ENCODE data around the gene PRR35.

PRR35 gene

GRCh38 chr16:565419-566330 is 5.5 kb downstream of the PRR35 start:
- peak; percentile 57 for DNase-seq

DNA sequence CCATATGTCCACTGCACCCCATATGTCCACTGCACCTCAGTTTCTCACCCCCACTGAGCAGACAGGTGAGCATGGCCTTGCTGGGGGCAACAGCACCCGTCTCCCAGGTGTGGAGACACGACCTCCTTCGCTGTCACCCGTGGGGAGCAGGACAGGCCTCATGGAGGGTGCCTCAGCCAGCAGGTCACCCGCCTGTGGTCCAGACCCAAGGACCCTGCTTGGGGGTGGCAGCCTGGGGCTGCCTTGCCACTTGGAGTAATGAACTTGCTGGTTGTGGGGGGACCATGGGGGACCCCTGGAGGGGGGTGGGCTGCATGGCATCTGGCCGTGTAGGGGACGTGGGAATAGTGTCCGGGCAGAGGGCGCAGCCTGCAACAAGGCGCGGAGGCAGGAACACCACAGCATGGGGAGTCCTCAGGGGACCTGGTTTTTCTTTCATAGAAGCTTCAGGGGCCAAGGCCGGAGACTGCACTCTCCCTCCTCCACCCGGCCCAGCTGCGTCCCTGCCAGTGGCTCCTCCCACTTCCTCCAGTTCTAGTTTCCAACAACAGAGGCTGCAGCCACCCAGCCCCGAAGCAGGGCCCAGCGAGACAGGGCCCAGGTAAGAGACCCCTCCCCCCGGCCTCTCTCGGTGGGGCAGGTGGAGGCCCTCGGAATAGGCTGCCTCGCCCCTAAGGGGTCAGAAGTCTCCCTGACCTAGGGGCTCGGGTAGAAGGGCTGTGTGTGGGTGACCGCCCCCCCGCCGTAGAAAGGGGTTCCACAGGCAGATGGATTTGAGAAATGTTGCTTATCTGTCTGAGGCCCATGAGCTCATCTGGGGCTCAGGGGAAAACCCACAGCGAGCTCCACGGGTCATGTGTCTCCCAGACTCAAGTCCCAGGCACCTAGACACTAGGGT is 6.5 kb downstream of the PRR35 start, which contains the start of gene NHLRC4:
TSS of gene NHLRC4 (plus strand) at position 531 of the 898 bp plus-strand sequence. CDS start 1,043 bp downstream, outside the sequence.
- DNase-seq = peak; percentile 96

DNA sequence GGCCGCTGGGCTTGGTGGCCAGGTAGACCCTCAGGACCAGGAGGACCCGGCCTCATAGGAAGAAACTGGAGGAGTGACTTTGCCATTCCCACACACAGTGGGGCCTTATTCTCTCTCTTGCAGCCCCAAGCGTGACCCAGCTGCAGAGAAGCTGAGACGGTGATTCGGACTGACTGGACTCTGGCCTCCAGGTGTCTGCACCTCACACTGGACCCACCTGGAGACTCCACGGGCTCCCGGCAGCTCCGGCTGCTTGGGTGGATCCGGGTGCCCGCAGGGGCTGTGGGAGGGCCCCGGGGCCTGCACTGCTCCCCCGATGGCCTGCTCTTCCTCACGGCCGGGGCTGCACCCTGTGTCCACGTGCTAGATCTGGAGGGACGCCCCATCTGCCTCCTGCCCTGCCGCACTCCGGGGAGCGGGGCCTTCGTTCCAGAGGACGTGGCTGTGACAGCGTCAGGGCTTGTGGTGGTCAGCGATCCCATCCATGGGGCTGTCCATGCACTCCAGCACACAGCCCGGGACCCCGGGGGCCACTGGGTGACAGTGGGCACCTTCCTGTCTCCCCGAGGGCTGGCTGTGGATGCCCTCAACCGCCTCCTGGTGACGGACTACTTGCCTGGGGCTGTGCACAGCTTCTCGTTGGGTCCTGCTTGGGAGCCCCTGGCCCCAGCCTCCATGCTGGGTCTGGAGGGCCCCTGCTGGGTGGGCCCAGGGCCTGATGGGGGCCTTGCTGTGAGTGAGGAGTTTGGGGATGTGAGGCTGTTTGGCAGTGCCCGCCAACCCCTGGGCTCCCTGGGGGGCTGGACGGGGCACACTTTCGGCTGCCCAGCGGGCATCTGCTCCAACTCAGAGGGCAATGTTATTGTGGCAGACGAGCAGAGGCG is 7.4 kb downstream of the PRR35 start:
- DNase-seq = no peak

DNA sequence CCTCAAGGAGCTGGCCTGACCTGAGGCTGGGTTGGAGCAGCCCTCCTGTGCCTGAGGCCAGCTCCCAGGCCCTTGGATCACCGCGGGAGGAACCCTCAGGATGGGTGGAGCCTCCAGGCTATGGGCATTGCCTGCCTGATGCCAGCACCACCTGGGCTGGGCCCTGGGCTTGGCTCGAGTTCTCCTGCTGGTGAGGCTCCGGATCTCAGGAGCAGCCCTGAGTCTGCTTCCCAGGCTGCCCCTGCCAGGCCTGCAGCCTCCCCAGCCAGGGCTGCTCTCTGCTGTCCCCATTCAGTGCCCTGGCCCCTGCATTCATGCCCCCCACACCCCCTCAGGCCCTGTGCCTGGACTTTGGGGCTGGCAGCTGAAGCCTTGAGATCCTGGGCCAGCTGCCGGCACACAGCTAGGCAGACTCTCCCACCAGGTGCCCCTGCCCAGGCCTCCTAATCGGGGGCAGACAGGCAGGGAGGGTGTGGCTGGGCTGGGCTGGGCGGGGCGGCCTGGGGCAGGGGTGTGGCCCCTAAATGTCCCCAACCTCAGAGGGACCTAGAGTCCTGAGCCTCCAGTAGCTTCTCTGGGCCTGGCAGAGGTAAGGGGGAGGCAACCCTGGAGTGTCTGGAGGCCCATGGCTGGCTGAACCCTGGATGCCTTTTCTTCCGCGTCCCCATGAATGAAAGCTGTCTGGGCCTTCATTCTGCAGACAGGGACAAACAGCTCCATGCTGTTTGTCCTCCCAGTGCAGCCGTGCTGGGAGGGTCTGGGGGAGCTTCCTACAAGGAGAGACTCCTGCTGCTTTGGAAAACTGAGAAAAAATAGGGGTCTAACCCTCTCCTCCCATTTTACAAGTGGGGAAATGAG is 8.4 kb downstream of the PRR35 start:
- DNase-seq = peak; percentile 94

DNA sequence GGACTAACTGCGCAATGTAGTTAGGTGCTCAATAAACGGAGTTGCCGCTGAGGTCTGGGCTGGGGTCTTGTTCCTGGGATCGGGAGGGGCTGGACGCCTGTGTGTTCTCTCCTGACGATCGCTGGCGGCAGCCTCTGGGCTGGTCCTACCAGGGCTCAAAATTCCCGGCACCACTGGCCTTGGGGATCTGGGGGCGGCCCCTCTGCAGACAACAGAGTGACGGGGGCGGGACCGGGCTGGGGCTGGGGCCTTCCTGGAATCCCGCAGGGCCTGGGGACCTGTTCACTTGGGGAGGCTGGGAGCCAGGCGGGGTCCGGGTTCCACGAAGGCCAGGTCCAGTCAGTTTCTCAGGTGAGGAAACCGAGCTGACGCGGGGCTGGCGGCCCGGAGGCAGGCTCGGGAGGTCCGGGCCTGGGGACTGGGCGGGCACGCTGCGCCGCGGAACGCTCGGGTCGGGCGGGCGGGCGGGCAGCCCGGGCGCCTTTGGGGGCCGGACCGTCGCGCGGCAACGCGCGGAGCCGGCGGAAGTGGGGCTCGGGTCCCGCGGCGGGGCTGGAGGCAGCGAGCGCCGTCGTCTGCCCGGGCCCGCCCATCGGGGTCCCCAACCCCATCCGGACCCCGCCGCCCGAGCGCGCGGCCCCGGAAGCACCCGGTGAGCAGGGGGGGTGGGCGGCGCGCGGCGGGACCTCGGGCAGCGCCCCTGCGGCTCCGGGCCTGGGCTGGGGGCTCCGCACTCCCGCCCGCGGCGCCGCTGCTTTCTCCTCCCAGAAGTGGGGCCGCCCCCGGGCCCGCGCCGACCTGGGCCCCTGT is 9.5 kb downstream of the PRR35 start, which contains the start of gene PIGQ:
TSS of gene PIGQ (plus strand) at position 524 of the 810 bp plus-strand sequence. CDS start 4,107 bp downstream, outside the sequence.
- peak; percentile 80 for DNase-seq

DNA sequence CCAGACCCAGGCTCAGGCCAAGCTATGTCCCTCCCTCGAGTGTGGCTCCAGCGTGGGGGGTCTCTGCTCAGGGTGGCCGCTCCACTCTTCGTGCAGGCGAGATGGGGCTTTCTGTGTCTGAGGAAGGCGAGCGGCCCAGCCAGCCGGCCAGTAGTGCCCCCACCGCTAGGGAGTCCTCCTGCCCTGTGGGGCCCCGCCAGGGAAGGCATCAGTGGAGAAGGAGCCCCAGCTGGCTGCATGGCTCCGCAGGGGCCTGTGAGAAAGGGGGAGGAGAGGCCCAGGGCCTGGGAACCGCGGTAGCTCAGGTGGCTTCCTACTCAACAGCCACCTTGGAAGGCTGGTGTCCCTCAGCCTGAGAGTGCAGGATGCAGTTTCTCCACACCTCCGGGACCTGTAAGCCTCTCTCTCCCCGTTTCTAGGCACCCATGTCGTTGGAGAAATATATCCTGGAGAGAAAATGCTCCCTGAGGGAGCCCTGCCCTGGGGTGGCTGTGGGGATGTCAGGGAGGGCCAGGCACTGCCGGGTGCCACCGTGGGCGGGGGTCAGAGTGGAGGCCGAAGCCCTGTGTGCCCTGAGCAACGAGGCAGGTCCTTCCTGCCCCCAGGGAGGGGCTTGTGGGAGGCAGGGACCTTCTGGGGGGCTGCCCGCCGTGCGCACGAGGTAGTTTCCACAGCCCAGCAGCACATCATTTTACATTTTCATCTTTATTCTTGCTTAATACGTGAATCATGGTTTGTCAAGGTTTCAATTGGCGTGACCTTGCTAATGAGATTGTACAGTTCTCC is 12.9 kb downstream of the PRR35 start:
- DNase-seq = no peak

GRCh38 chr16:574021-574760 is 14.0 kb downstream of the PRR35 start:
- DNase-seq = no peak

DNA sequence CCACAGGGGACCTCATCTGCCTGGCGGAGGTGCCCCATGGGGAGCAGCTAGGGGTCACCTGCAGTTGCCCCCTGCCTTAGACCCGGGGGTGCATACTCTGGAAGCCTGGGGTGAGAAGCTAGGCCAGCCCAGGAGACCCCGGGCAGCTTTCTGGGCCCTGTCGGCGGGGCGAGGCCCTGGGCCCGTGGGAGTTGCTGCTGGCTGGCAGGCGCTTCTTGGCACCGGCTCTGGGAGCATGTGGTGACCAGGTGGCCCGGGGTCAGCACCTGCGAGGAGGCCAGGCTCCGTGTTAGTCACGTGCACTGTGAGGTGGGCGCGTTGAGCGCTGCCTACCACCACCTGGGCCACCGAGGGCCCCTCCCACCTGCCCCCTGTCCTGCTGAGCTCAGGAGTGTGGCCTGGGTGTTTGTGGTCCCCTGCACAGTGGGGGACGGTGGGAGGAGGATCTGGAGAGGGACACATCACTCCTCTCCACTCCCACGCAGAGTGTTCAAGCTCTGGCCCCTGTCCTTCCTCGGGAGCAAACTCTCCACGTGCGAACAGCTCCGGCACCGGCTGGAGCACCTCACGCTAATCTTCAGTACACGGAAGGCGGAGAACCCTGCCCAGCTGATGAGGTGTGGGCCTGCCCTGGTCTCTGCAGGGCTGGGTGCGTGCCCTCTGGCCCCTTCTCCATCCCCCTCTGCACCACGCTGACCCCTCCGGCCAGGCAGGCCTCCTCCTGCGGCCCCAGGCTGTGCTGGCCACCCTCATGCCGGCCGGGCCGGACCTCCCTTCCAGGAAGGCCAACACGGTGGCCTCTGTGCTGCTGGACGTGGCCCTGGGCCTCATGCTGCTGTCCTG is 15.4 kb downstream of the PRR35 start:
- DNase-seq = no peak

DNA sequence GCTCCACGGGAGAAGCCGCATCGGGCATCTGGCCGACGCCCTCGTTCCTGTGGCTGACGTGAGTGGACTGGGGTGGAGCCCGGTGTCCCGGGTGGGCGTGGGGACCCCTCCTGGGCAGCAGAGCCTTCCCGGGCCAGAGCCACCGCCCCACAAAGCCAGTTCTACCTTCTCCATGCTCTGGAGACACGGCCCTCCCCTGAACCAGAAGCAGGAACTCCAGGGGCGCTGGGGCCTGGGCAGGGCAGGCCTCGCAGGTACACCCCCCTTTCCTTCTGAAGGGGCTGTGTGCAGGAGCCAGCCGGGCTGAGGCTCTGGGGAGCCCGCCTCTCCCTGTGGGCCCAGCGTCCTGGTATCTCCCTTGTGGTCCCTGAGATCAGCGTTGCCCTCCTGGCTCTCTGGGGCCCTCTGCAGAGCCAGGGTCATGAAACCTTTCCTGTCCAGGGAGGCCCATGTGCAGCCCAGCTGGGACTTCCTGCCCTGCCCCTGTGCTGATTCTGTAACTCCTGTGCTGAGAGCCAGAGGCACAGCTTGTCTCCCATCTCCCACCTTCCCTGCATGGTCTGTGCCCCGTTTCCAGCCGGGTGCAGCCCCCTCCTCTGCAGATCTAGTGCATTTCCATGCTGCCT is 16.1 kb downstream of the PRR35 start:
- DNase-seq = no peak

DNA sequence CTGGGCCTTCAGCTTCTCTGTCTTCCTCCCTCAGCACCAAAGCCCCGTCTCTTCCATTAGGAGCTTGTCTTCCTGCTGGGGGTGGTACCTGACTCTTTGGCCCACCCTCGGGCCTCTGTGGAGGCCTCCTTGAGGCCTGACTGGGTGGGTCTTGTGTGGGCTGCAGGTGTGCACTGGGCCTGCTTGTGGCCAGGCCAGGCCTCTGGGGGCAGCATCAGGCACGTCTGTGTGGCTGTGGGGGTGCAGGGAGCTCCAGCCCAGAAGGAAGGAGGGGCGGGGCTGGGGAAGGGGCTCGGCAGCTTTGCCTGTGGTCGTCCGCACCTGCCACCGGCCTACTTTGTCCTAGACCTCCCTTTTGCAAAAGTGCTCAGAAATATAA is 16.6 kb downstream of the PRR35 start:
- no peak for DNase-seq

GRCh38 chr16:577796-578195 is 17.6 kb downstream of the PRR35 start:
- DNase-seq = no peak

DNA sequence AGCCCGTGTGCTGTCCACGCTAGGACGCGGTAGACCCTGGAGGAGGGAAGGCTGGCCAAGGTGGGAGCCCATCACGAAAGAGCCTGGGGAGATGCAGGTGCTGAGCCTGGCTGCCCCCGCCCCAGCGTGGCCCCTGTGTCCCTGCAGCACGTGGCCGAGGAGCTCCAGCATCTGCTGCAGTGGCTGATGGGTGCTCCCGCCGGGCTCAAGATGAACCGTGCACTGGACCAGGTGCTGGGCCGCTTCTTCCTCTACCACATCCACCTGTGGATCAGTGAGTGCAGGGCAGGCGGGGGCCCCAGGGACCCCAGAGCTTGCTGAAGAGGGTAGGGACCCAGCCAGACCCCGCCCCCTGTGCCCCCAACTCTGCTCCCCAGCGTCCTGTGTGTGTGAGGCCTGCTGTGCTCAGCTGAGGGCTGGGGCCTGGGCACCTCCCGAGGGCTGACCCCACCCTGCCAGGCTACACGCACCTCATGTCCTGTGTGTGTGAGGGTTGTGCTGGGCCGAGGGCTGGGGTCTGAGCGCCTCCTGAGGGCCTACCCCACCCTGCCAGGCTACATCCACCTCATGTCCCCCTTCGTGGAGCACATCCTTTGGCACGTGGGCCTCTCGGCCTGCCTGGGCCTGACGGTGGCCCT is 18.2 kb downstream of the PRR35 start:
- DNase-seq = no peak

DNA sequence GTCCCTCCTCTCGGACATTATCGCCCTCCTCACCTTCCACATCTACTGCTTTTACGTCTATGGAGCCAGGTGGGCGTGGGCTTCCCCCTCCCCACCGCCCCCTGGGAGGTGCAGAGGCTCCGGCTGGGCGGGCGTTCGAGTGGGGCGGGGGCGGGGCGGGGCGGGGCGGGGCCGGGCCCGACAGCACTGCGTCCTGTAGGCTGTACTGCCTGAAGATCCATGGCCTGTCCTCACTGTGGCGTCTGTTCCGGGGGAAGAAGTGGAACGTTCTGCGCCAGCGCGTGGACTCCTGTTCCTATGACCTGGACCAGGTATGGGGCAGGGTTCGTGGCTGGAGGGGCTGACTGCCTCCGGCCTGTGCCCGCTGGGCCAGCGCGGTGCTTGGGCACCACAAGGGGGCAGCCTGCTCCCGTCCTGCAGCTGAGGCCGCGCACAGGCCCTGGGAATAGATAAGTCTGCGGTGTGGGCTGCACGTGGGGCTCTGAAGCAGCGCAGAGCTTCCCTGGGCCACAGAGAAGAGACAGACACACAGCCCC is 18.7 kb downstream of the PRR35 start:
- peak; percentile 95 for DNase-seq

GRCh38 chr16:580141-580945 is 20.1 kb downstream of the PRR35 start:
- no peak for DNase-seq

- DNase-seq = no peak
These were observed 20.8 kb downstream of the PRR35 start for GRCh38 chr16:580946-581498.
